ENCODE data around the gene SPATA13. TPM values are rescaled to one million over a fixed set of nuclear protein-coding genes. Genes with fewer than 3 reads are reported as not detected.
"Not testable (repeated sequence)": the region's sequence is repeated elsewhere in the genome, so short reads cannot be mapped to it uniquely, and the experiment has no call there.

Gene SPATA13
- total RNA-seq, 1 donor from 2014 or later, result 8.4 TPM

DNA sequence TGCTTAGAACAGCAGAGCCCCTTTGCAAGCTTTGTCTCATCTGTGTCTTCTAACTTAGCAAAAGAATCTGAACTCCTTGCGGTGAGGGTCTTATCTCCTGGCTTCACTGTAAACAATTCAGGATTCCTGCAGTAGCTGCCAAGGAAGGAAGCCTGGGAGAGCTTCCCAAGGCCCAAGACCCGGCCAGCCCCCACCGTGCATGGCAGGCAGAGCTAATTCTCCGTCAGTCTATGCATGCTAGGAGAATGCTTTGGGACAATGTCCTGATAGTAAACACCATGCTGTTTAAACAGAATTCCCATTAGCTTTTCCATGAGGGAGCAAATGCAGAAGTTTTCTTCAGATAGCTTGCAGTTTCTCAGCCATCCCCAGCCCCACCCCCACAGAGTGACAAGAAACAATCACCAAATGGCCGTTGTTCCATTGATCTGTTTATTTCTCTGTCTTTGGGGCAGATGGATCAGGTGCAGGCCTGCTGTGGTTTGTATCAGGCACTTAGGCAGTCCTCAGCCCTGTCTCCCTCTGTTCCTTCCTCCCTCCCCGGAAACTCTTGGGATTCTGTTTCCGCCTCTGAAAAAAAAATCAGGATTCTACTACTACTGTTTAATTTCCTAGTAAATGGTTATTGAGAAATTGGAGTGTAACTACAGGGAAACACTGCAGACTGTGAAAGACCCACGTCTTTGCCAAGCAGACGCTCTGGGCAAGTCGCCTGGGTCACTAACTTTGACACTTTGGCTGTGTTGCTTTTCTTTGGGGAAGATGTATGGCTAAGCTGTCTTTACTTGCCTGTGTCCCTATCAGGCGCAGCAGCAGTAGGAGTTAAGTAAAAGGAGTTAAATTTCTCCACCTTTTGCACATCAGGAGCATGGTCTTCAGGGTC is 40.7 kb upstream of the SPATA13 start:
- DNase-seq, result no peak
- no peaks in the 10 kb centered on the region for H3K9me3 ChIP-seq (replicated peaks)
- H3K4me3 ChIP-seq, result no peak overlapping the region
- intact Hi-C loops (cut with micrococcal nuclease), result no loop called here
- peaks cover 9% of the 10 kb centered on the region for H3K27me3 ChIP-seq (ENCODE audit: low read depth)
- H3K36me3 ChIP-seq, result no peaks in the 10 kb centered on the region
- H3K27ac ChIP-seq (replicated peaks), result peak overlapping the region; percentile 38
- peaks cover 36% of the 10 kb centered on the region for H3K4me1 ChIP-seq
- TF ChIP-seq, protein P1, sequence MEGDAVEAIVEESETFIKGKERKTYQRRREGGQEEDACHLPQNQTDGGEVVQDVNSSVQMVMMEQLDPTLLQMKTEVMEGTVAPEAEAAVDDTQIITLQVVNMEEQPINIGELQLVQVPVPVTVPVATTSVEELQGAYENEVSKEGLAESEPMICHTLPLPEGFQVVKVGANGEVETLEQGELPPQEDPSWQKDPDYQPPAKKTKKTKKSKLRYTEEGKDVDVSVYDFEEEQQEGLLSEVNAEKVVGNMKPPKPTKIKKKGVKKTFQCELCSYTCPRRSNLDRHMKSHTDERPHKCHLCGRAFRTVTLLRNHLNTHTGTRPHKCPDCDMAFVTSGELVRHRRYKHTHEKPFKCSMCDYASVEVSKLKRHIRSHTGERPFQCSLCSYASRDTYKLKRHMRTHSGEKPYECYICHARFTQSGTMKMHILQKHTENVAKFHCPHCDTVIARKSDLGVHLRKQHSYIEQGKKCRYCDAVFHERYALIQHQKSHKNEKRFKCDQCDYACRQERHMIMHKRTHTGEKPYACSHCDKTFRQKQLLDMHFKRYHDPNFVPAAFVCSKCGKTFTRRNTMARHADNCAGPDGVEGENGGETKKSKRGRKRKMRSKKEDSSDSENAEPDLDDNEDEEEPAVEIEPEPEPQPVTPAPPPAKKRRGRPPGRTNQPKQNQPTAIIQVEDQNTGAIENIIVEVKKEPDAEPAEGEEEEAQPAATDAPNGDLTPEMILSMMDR (IDR thresholded peaks at IDR 0.05; ENCODE audit: borderline replicate concordance), result no peak

DNA sequence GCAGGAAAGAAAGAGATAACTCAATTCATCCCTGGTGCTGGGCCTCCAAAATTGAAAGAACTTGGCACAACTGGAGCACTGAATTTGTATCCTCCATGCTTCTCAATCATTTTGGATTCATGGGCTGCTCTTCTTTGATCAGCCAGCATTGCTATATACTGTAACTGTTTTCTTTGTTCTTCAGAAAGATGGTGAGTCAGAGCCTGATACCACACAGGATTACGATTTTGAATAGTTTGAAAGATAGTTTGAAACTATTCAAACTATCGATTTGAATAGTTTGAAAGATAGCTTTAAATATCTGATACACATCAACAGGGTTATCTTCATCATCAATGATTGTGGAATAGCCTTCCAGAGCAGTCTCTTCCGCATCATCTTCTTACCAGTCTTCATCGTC is 38.5 kb upstream of the SPATA13 start:
- intact Hi-C loops (cut with micrococcal nuclease), result not testable (repeated sequence)

DNA sequence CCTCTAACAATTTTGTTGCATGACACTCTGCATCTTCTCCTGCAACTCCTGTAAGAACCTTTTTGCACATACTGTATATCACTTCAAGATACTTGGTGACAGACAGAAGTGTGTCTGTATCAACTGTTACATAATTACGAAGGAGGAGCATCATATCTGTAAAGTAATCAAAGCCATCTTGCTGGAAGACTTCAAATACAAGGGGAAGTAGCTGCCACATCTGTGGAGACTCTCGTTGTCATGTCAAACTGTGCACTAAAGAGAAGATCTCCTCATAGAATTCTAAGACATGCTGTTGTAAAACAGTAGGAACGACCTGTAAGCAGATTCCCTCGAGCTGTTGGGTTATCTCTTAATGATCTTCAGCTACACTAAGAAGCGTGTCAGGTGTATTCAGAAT is 38.0 kb upstream of the SPATA13 start:
- Histone ChIP-seq H3K27me3 (ENCODE audit: low read depth) (peaks cover 23% of the 10 kb centered on the region), H3K27ac (replicated peaks) (no peak overlapping the region), H3K4me3 (no peak overlapping the region), H3K4me1 (peaks cover 36% of the 10 kb centered on the region), H3K9me3 (replicated peaks) (no peaks in the 10 kb centered on the region), H3K36me3 (no peaks in the 10 kb centered on the region)
- TF ChIP-seq, protein P1 (IDR thresholded peaks at IDR 0.05; ENCODE audit: borderline replicate concordance), result no peak
- intact Hi-C loops (cut with micrococcal nuclease), result no loop called here
- no peak for DNase-seq

More for the DNA sequence above, 38.5 kb upstream of the SPATA13 start:
- not testable (repeated sequence) for H3K36me3 ChIP-seq; DNase-seq; H3K9me3 ChIP-seq (replicated peaks); H3K27ac ChIP-seq (replicated peaks); H3K4me3 ChIP-seq
- peaks cover 19% of the 10 kb centered on the region for H3K27me3 ChIP-seq (ENCODE audit: low read depth)
- H3K4me1 ChIP-seq, result peaks cover 36% of the 10 kb centered on the region

DNA sequence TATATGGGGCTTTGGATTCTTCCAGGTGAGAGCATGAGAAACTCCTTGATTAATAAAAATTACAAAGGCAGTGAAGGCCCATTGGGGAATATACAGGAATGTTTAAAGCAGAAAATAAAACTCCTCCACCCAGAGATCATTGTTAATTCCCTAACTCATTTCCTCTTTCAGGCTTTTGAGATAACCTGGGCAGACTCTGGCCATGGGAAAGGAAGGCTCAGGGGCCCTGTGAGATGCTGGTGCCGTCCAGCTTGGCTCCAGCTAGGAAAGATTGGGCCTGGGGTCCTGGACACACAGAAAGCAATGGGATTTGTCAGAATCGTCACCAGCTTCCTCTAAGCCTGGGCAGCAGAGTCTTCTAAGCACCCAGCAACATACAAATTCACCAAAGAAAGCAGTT is 36.8 kb upstream of the SPATA13 start:
- Histone ChIP-seq H3K4me1 (peaks cover 36% of the 10 kb centered on the region), H3K4me3 (no peak overlapping the region), H3K9me3 (replicated peaks) (no peaks in the 10 kb centered on the region), H3K27ac (replicated peaks) (peak overlapping the region; percentile 74), H3K27me3 (ENCODE audit: low read depth) (peaks cover 25% of the 10 kb centered on the region), H3K36me3 (no peaks in the 10 kb centered on the region)
- DNase-seq, result no peak
- TF ChIP-seq, protein P1 (IDR thresholded peaks at IDR 0.05; ENCODE audit: borderline replicate concordance), result no peak
- intact Hi-C loops (cut with micrococcal nuclease), result no loop called here

DNA sequence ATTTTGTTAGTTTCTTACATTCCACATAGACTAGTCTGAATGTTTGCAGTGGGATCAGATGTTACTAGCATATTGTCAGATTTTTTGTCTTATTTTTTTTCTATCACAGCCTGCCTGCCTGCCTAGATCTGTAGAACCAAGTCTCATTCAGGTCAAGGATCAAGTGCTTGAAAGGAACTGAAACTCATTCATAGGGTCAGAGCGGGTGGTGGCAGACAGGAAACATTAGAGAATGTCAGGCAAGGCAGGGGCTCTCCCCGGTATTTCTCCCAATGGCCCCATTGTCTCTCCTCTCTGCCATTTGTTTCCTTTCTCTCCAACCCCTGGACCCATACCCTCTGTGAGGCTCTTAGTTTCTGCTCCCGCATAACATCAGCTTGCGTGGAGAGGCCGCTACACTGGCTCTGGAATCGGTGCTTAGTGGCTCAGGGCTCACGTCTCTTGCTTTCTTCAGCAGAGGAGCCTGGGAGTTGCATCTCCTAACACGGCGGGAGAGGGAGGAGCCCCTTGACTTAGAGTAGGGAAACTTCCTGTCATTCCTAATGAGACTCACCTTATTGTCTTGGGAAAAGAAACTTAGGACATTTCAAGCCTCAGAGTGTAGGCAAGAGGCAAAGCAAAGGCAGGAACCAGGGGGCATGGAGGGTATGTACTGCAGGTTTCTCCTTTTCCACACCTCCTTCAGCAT is 35.6 kb upstream of the SPATA13 start:
- TF ChIP-seq, protein P1 (IDR thresholded peaks at IDR 0.05; ENCODE audit: borderline replicate concordance), result no peak
- DNase-seq, result no peak
- Histone ChIP-seq H3K4me3 (no peak overlapping the region), H3K27ac (replicated peaks) (peak overlapping the region; percentile 74), H3K36me3 (no peaks in the 10 kb centered on the region), H3K27me3 (ENCODE audit: low read depth) (peaks cover 30% of the 10 kb centered on the region), H3K4me1 (peaks cover 30% of the 10 kb centered on the region), H3K9me3 (replicated peaks) (no peaks in the 10 kb centered on the region)
- intact Hi-C loops (cut with micrococcal nuclease), result no loop called here

Measured in left ventricle myocardium inferior (tissue), 1 donor.